Measurements from ENCODE around the gene KIF19.

The KIF19 gene

GRCh38 chr17:74342224-74342623 is 16.2 kb downstream of the KIF19 start:
- DNase-seq (ENCODE audit: low read depth): no peak

- DNase-seq (ENCODE audit: low read depth): no peak
Observed at GRCh38 chr17:74343121-74343520, 17.1 kb downstream of the KIF19 start.

- no peak for DNase-seq (ENCODE audit: low read depth)
Observed at GRCh38 chr17:74343526-74344284, 17.7 kb downstream of the KIF19 start.

GRCh38 chr17:74344658-74345057 is 18.6 kb downstream of the KIF19 start:
- no peak for DNase-seq (ENCODE audit: low read depth)

GRCh38 chr17:74345433-74346241 is 19.6 kb downstream of the KIF19 start:
- no peak for DNase-seq (ENCODE audit: low read depth)

- DNase-seq (ENCODE audit: low read depth): no peak
Observed at GRCh38 chr17:74347646-74348045, 21.6 kb downstream of the KIF19 start.

- DNase-seq (ENCODE audit: low read depth): no peak
Observed at GRCh38 chr17:74349120-74349519, 23.1 kb downstream of the KIF19 start.

GRCh38 chr17:74350486-74350885 is 24.5 kb downstream of the KIF19 start:
- no peak for DNase-seq (ENCODE audit: low read depth)

GRCh38 chr17:74351552-74352210 is 25.7 kb downstream of the KIF19 start:
- DNase-seq (ENCODE audit: low read depth): no peak

- DNase-seq (ENCODE audit: low read depth): no peak
Observed at GRCh38 chr17:74353446-74354060, 27.5 kb downstream of the KIF19 start.

- no peak for DNase-seq (ENCODE audit: low read depth)
Observed at GRCh38 chr17:74354123-74354522, 28.1 kb downstream of the KIF19 start.

- DNase-seq (ENCODE audit: low read depth): no peak
Observed at GRCh38 chr17:74354561-74354960, 28.5 kb downstream of the KIF19 start.

GRCh38 chr17:74355065-74355464 is 29.0 kb downstream of the KIF19 start:
- DNase-seq (ENCODE audit: low read depth): no peak

GRCh38 chr17:74356646-74357465 is 30.8 kb downstream of the KIF19 start:
- no peak for DNase-seq (ENCODE audit: low read depth)

GRCh38 chr17:74357466-74357809 is 31.4 kb downstream of the KIF19 start:
- DNase-seq (ENCODE audit: low read depth): no peak

GRCh38 chr17:74358697-74359096 is 32.7 kb downstream of the KIF19 start:
- DNase-seq (ENCODE audit: low read depth): no peak

- no peak for DNase-seq (ENCODE audit: low read depth)
Observed at GRCh38 chr17:74359916-74360315, 33.9 kb downstream of the KIF19 start.

- DNase-seq (ENCODE audit: low read depth): no peak
Observed at GRCh38 chr17:74360899-74361229, 34.8 kb downstream of the KIF19 start.

GRCh38 chr17:74361230-74362068 is 35.4 kb downstream of the KIF19 start, which contains the start of gene BTBD17:
Gene BTBD17, minus strand, starts transcription at chr17:74361868. Its CDS starts 49 bp downstream, at chr17:74361819.
- DNase-seq (ENCODE audit: low read depth): no peak

GRCh38 chr17:74362069-74362405 is 36.0 kb downstream of the KIF19 start:
- DNase-seq (ENCODE audit: low read depth): no peak
